Measurements from ENCODE around the gene FXYD1.

The FXYD1 gene

GRCh38 chr19:35166100-35167063, 27.8 kb downstream of the FXYD1 start:
- no peak for TF ChIP-seq GATA3 (IDR thresholded peaks at IDR 0.05; ENCODE audit: low read depth, low read length)
- TF ChIP-seq GATA2 (IDR thresholded peaks at IDR 0.05; ENCODE audit: low read depth, low read length): no peak

- TF ChIP-seq GATA2 (IDR thresholded peaks at IDR 0.05; ENCODE audit: low read depth, low read length) (no peak), GATA3 (IDR thresholded peaks at IDR 0.05; ENCODE audit: low read depth, low read length) (no peak)
Observed at GRCh38 chr19:35167251-35168119, 28.9 kb downstream of the FXYD1 start.

GRCh38 chr19:35168196-35168595, 29.6 kb downstream of the FXYD1 start:
- TF ChIP-seq GATA3 (IDR thresholded peaks at IDR 0.05; ENCODE audit: low read depth, low read length) (no peak), GATA2 (IDR thresholded peaks at IDR 0.05; ENCODE audit: low read depth, low read length) (peak; percentile 18; the same call in 1 of the 2 replicates)

GRCh38 chr19:35169221-35169995, 30.8 kb downstream of the FXYD1 start:
- TF ChIP-seq GATA2 (IDR thresholded peaks at IDR 0.05; ENCODE audit: low read depth, low read length) (no peak), GATA3 (IDR thresholded peaks at IDR 0.05; ENCODE audit: low read depth, low read length) (no peak)

GRCh38 chr19:35170359-35171061, 31.9 kb downstream of the FXYD1 start:
- TF ChIP-seq GATA2 (IDR thresholded peaks at IDR 0.05; ENCODE audit: low read depth, low read length) (no peak), GATA3 (IDR thresholded peaks at IDR 0.05; ENCODE audit: low read depth, low read length) (no peak)

- TF ChIP-seq GATA3 (IDR thresholded peaks at IDR 0.05; ENCODE audit: low read depth, low read length) (no peak), GATA2 (IDR thresholded peaks at IDR 0.05; ENCODE audit: low read depth, low read length) (no peak)
Observed at GRCh38 chr19:35171730-35172129, 33.1 kb downstream of the FXYD1 start.

GRCh38 chr19:35174226-35174625, 35.6 kb downstream of the FXYD1 start:
- TF ChIP-seq GATA3 (IDR thresholded peaks at IDR 0.05; ENCODE audit: low read depth, low read length) (no peak), GATA2 (IDR thresholded peaks at IDR 0.05; ENCODE audit: low read depth, low read length) (no peak)

GRCh38 chr19:35176181-35176570, 37.6 kb downstream of the FXYD1 start:
- no peak for TF ChIP-seq GATA3 (IDR thresholded peaks at IDR 0.05; ENCODE audit: low read depth, low read length)
- no peak for TF ChIP-seq GATA2 (IDR thresholded peaks at IDR 0.05; ENCODE audit: low read depth, low read length)

- no peak for TF ChIP-seq GATA3 (IDR thresholded peaks at IDR 0.05; ENCODE audit: low read depth, low read length)
- no peak for TF ChIP-seq GATA2 (IDR thresholded peaks at IDR 0.05; ENCODE audit: low read depth, low read length)
Observed at GRCh38 chr19:35177377-35178274, 39.0 kb downstream of the FXYD1 start.

- TF ChIP-seq GATA2 (IDR thresholded peaks at IDR 0.05; ENCODE audit: low read depth, low read length) (no peak), GATA3 (IDR thresholded peaks at IDR 0.05; ENCODE audit: low read depth, low read length) (no peak)
Observed at GRCh38 chr19:35178701-35179100, 40.1 kb downstream of the FXYD1 start.

- TF ChIP-seq GATA3 (IDR thresholded peaks at IDR 0.05; ENCODE audit: low read depth, low read length) (no peak), GATA2 (IDR thresholded peaks at IDR 0.05; ENCODE audit: low read depth, low read length) (no peak)
Observed at GRCh38 chr19:35179830-35180229, 41.2 kb downstream of the FXYD1 start.

- TF ChIP-seq GATA2 (IDR thresholded peaks at IDR 0.05; ENCODE audit: low read depth, low read length): no peak
Observed at GRCh38 chr19:35181387-35181786, 42.8 kb downstream of the FXYD1 start.
